Esophagus squamous epithelium (tissue), 4 donors: ENCODE results near the gene TEKT5.

Source experiments
- CTCF ChIP-seq, 6 experiments: fragments of 450-650 bp in 4 of 6; fragments of 200-600 bp in 2 of 6; sonication (generic) in 2 of 6; IDR thresholded peaks; one replicate each; pipeline ENCODE4 v1.5.1; 2016 to 2019; ENCODE audit warnings: antibody characterized with exemption in 6 of 6, mild to moderate bottlenecking in 4 of 6, moderate library complexity in 4 of 6
- POLR2A ChIP-seq, 4 donors: fragments of 450-650 bp; IDR thresholded peaks; one replicate each; pipeline ENCODE4 v1.6.1; 2017; ENCODE audit warnings: antibody characterized with exemption in 4 of 4, mild to moderate bottlenecking in 4 of 4, moderate library complexity in 3 of 4

- TF ChIP-seq CTCF (IDR thresholded peaks at IDR 0.05) (no peak), POLR2A (IDR thresholded peaks at IDR 0.05) (no peak)
Observed at GRCh38 chr16:10731790-10732189, 37.1 kb upstream of the TEKT5 start.
